Left ventricle myocardium inferior (tissue), 1 donor: ENCODE results near the gene FASTKD1. TPM values are rescaled to one million over a fixed set of nuclear protein-coding genes. Genes with fewer than 3 reads are reported as not detected.
"Not testable (repeated sequence)": the region's sequence is repeated elsewhere in the genome, so short reads cannot be mapped to it uniquely, and the experiment has no call there.

Experiments used
- DNase-seq: peaks from one replicate; pipeline ENCODE4 v3.0.0-alpha.2; 2020
- H3K27ac ChIP-seq: fragments of 200-600 bp; replicated peaks from 2 replicates; pipeline ENCODE4 v1.8.0; 2021
- H3K27me3 ChIP-seq: fragments of 200-600 bp; 2 replicates; pipeline ENCODE4 v1.8.0; 2021; ENCODE audit warnings: low read depth
- H3K36me3 ChIP-seq: fragments of 200-600 bp; 2 replicates; pipeline ENCODE4 v1.8.0; 2021
- H3K4me1 ChIP-seq: fragments of 200-600 bp; 2 replicates; pipeline ENCODE4 v1.8.0; 2021
- H3K4me3 ChIP-seq: fragments of 200-600 bp; 2 replicates; pipeline ENCODE4 v1.8.0; 2021; ENCODE audit warnings: mild to moderate bottlenecking, moderate library complexity
- H3K9me3 ChIP-seq: fragments of 200-600 bp; replicated peaks from 2 replicates; pipeline ENCODE4 v1.8.0; 2021
- CTCF ChIP-seq: fragments of 200-600 bp; IDR thresholded peaks from 2 replicates; pipeline ENCODE4 v1.8.0; 2021; ENCODE audit warnings: antibody characterized with exemption, mild to moderate bottlenecking, borderline replicate concordance
- intact Hi-C: fragments of 100-400 bp; cut with micrococcal nuclease; formaldehyde crosslinking; loops from one replicate; pipeline ENCODE4 v1.11.0; 2022
- total RNA-seq: library from RNA; stranded (reverse); fragmentation: NEBNext Ultra II Directional; extraction: Animal tissue kit (Norgen Biotek cat#: 25700); gene quantifications from one replicate; pipeline ENCODE4 v1.2.1, GENCODE V29; 2021
- donor health status: DM: no; HTN: yes; CAD: no; lungs with severe emphysema.

Gene FASTKD1
- total RNA-seq, 1 donor from 2014 or later = 121 TPM

- H3K27ac ChIP-seq = no peak overlapping the region
- DNase-seq = no peak
- intact Hi-C loops = no loop called here
- peaks cover 22% of the 10 kb centered on the region for H3K4me1 ChIP-seq
- no peak for TF ChIP-seq CTCF
- peaks cover 65% of the 10 kb centered on the region for H3K36me3 ChIP-seq
- H3K4me3 ChIP-seq = no peak overlapping the region
- H3K27me3 ChIP-seq = no peaks in the 10 kb centered on the region
- no peaks in the 10 kb centered on the region for H3K9me3 ChIP-seq
Measured at GRCh38 chr2:169540146-169540545, 33.5 kb downstream of the FASTKD1 start.

GRCh38 chr2:169539460-169539859, 34.2 kb downstream of the FASTKD1 start:
- H3K27ac ChIP-seq, intact Hi-C loops, DNase-seq, H3K9me3 ChIP-seq, H3K27me3 ChIP-seq, H3K4me3 ChIP-seq: not testable (repeated sequence)
- Histone ChIP-seq H3K4me1 (peaks cover 22% of the 10 kb centered on the region), H3K36me3 (peaks cover 67% of the 10 kb centered on the region)

GRCh38 chr2:169528271-169528701, 45.4 kb downstream of the FASTKD1 start:
- Histone ChIP-seq H3K36me3 (peaks cover 55% of the 10 kb centered on the region), H3K4me1 (no peaks in the 10 kb centered on the region), H3K4me3 (no peak overlapping the region), H3K9me3 (no peaks in the 10 kb centered on the region), H3K27me3 (no peaks in the 10 kb centered on the region), H3K27ac (no peak overlapping the region)
- TF ChIP-seq CTCF = peak; percentile 88
- intact Hi-C loops = no loop called here
- peak; percentile 58 for DNase-seq

- Histone ChIP-seq H3K4me1 (no peaks in the 10 kb centered on the region), H3K4me3 (no peak overlapping the region), H3K36me3 (peaks cover 47% of the 10 kb centered on the region), H3K9me3 (no peaks in the 10 kb centered on the region), H3K27me3 (no peaks in the 10 kb centered on the region), H3K27ac (no peak overlapping the region)
- no peak for TF ChIP-seq CTCF
- no peak for DNase-seq
- intact Hi-C loops = no loop called here
Measured at GRCh38 chr2:169526451-169526850, 47.2 kb downstream of the FASTKD1 start.

GRCh38 chr2:169525434-169525833, 48.2 kb downstream of the FASTKD1 start:
- no peaks in the 10 kb centered on the region for H3K27me3 ChIP-seq
- intact Hi-C loops = no loop called here
- H3K27ac ChIP-seq = no peak overlapping the region
- no peaks in the 10 kb centered on the region for H3K9me3 ChIP-seq
- no peak for DNase-seq
- no peak for TF ChIP-seq CTCF
- H3K36me3 ChIP-seq = peaks cover 44% of the 10 kb centered on the region
- H3K4me3 ChIP-seq = no peak overlapping the region
- no peaks in the 10 kb centered on the region for H3K4me1 ChIP-seq

GRCh38 chr2:169523681-169524080, 50.0 kb downstream of the FASTKD1 start:
- TF ChIP-seq CTCF = no peak
- H3K36me3 ChIP-seq = peaks cover 33% of the 10 kb centered on the region
- no peak for DNase-seq
- no peaks in the 10 kb centered on the region for H3K4me1 ChIP-seq
- H3K27ac ChIP-seq = no peak overlapping the region
- no peaks in the 10 kb centered on the region for H3K9me3 ChIP-seq
- intact Hi-C loops = no loop called here
- H3K27me3 ChIP-seq = no peaks in the 10 kb centered on the region
- no peak overlapping the region for H3K4me3 ChIP-seq
